H54 (cell line): ENCODE measurements around the gene KCNQ2.

Experiments used
- DNase-seq: peaks from one replicate; pipeline ENCODE4 v3.0.0; 2011; ENCODE audit warnings: low spot score, mixed read lengths; ENCODE audit not compliant: insufficient read length
- FAIRE-seq: peaks from 3 replicates; lab custom pipeline; 2011; peaks lifted over from hg19 to GRCh38; lab: Jason Lieb, UNC
- POLR2A ChIP-seq: IDR thresholded peaks from 2 replicates; pipeline ENCODE4 v1.6.1; 2011; ENCODE audit warnings: low read depth, mild to moderate bottlenecking, low read length

Gene KCNQ2

DNA sequence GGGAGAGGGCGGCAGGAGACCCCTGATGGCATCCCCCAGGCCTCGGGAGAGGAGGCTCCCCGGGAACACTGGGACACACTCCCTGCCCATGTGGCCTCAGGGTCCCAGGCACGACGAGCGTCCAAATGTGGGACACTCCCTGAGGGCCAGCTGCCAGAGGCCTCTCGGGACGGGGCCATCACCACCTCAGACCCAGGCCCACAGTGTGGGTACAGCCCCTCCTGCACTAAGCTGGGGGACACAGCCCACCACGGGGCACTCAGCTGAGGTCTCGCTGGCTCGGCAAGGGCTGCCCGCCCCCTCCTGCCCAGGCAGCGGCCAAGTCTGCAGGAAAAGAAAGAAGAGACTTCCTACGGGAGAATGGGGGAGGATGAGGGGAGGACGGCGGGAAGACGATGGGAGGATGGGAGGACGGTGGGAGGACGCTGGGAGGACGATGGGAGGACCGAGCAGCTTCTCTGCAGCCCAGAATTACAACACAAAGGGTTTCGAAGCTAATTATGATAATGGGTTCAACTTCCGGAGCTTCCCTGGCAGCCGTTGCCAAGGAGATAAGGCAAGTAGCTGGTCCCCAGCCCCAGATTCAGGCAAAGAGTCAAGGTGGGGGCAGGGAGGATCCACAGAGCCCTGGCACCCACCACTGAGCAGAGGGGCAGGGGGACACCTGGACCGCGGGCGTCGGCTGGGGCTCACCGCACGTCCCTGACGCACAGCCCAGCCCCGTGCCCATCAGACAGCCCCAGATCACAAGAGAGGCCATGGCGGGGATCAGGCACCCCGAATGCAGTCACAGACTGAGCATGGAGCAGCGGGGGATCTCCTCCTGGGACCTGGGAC, 17.5 kb downstream of the KCNQ2 start:
- TF ChIP-seq POLR2A: no peak
- FAIRE-seq: no peak
- no peak for DNase-seq

GRCh38 chr20:63452821-63453523, 19.5 kb downstream of the KCNQ2 start:
- no peak for TF ChIP-seq POLR2A
- DNase-seq: no peak
- FAIRE-seq: no peak

DNA sequence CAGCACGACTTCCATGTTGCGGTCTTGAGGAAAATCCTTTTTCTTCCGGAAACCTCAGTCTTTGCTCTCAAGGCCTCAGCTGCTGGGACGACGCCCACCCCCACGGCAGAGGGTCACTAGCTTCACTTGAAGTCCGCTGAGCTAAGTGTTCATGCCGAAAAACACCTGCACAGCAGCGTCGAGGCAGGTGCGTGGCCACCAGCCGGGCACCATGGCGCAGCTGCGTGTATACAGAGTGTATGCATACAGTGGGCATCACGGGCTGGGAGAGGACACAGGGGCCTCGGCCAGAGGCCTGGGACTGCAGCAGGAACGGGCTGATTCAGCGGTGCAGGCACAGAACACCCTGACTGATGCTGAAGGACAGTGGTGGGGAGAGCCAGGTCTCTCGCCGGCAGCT, 20.1 kb downstream of the KCNQ2 start:
- no peak for DNase-seq
- TF ChIP-seq POLR2A: no peak
- FAIRE-seq: no peak

DNA sequence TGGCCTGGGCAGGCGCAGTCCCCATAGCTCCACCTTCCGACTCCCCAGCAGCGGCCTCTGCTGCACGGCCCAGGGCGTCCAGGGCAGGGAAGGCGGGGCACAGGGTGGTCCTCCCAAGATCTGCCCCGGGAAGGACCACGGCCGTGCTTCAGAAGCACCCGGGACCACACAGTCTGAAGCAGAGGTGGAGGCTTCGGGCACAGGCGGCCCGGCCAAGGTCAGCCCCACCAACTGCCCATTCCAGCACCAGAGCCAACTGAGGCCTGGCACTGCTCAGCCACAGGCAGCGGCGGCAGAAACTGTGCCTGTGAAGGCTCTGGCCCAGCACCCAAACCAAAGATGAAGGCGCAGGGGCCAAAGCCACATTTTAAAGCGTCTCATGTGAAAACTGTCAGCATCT, 20.6 kb downstream of the KCNQ2 start:
- DNase-seq (no peak), FAIRE-seq (no peak)
- no peak for TF ChIP-seq POLR2A

- FAIRE-seq (no peak), DNase-seq (no peak)
- no peak for TF ChIP-seq POLR2A
Measured at GRCh38 chr20:63449796-63450730, 22.4 kb downstream of the KCNQ2 start.

GRCh38 chr20:63449025-63449424, 23.4 kb downstream of the KCNQ2 start:
- no peak for FAIRE-seq
- no peak for DNase-seq
- no peak for TF ChIP-seq POLR2A

DNA sequence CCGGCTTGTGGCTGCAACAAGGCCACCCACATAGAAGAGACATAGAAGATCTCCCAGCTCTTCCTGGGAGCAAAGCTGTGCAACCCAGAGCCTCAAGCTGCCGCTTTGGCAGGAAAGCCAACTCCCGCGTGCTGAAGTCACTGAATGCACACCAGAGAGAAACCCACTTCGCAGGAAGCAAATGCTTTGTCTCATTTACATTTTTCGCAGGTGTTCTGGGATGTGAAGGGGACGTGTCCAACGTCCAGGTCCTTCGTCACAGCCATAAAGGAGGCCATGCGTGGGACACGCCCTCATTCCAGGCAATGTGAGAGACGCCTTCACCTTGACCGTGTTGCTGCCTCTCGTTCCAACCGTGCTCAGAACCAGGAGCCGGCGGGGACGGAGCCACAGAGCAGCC, 24.4 kb downstream of the KCNQ2 start:
- DNase-seq (no peak), FAIRE-seq (no peak)
- 0 out of 2 replicates have a peak, but pooled peaks have one; percentile 7 for TF ChIP-seq POLR2A

- FAIRE-seq: no peak
- no peak for DNase-seq
- TF ChIP-seq POLR2A: no peak
Measured at GRCh38 chr20:63447320-63447719, 25.1 kb downstream of the KCNQ2 start.

DNA sequence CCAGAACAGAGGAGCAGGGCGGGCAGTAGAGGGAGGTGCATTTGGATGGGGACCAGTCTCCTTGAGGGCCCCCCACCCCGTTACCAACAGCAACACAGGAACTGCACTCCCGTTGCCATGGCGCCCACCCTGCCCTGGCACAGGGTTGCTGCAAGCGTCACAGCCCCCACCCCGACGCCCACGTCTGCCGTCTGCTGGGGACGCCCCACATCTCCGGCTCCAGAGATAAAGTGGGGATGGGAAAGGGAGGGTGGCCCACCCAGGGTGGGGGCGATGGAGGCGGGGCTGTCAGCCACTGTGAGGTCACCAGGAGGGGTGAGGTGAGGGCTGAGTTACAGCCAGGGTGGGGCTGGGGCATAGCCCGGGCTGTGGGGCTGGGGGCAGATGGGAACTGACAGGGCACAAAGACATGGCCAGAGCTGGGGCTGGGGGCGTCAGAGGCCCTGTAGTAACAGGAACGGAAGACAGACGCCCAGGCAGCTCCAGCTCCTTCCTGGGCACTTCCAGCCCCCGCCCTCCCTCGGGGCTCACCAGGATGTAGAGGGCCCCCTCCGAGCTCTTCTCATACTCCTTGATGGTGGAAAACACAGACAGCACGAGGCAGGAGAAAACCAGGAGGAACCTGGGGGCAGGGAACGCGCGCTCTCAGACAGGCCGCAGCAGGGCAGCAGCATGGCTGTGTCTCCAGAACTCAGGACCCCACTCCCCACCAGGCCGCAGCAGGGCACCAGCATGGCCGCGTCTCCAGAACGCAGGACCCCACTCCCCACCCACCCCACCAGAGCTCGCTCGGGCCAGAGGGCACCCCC, 26.0 kb downstream of the KCNQ2 start:
- TF ChIP-seq POLR2A: no peak
- DNase-seq (no peak), FAIRE-seq (no peak)

- DNase-seq (no peak), FAIRE-seq (no peak)
- TF ChIP-seq POLR2A: no peak
Measured at GRCh38 chr20:63445075-63445734, 27.2 kb downstream of the KCNQ2 start.

- TF ChIP-seq POLR2A: no peak
Measured at GRCh38 chr20:63444548-63444947, 27.9 kb downstream of the KCNQ2 start.

DNA sequence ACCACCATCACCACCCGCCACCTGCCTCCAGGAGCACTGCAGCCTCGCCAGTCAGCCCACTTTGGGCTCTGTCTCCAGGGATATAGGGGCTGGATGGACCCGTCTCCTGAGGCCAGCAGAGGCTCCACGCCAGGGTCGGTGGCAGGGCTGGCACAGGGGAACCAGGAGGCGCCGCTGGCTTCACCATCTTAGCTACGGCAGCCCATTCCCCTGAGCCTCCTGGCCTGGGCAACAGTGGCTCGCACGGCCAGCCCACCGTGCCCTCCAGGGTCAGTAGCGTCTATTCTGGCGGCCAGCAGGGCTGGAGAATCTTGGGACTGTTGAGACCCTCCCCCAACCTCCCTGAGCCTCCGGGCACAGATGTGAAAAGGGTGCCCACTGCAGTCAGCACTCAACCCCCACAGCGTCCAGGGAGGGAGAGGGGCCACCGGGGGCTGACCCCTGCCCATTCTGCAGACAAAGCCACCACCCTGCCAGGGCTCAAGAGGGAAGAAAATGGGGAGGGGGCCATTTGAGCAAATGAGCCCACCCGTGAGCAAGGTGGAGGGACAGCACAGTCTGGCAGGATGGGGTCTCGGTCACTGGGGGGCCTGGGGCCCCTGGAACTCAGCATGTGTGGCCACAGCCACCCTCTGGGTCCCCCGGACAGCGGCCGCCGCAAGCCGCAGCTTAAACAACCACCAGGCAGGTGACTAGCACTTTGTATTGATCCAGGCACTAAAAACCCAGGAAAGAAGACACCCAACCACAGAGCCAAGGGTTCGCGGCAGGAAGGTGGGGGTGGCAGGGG, 28.7 kb downstream of the KCNQ2 start:
- FAIRE-seq (no peak), DNase-seq (no peak)
- no peak for TF ChIP-seq POLR2A

More at GRCh38 chr20:63444548-63444947, 27.9 kb downstream of the KCNQ2 start:
- no peak for DNase-seq
- FAIRE-seq: no peak
